ENCODE results near the gene OR52D1. TPM values are rescaled to one million over a fixed set of nuclear protein-coding genes. Genes with fewer than 3 reads are reported as not detected.

Gene OR52D1
- total and polyA plus RNA-seq, 2 of the 8 experiments (the other 6 are each of a cell fraction or from before 2014, with no cell fraction given): not detected

DNA sequence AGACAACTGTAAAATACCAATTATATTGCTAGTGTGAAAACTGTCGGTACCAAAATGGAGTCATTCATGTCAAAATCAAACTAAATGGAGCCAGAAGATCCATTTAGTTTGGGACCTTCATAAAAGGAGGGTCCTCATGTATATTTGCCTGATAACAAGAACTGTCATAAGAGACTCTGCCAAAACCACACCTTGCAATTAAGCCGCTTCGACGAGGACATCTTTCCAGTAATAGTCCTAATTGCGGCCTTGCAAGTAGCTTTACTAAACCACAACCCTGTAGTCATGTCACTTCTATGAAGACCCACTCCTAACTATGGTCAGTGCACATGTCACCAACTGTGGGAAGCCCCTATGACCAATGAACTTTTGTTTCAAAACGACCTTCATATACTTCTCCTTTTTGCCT lies 11.9 kb downstream of the OR52D1 start:
- Histone ChIP-seq H2BK12ac (ENCODE audit: low read depth, low read length) (no peak overlapping the region), H3K14ac (ENCODE audit: insufficient read length) (no peak overlapping the region), H2BK20ac (ENCODE audit: low read length) (no peak overlapping the region), H2BK15ac (ENCODE audit: low read length) (no peak overlapping the region), H4K5ac (ENCODE audit: insufficient read length, low read depth, low read length) (no peak overlapping the region), H2BK120ac (replicated peaks; ENCODE audit: low read depth, low read length) (no peak overlapping the region), H2AFZ (ENCODE audit: low read length) (no peak overlapping the region), H3K56ac (replicated peaks; ENCODE audit: insufficient read length, low read depth, low read length) (no peak overlapping the region), H3K79me2 (ENCODE audit: control insufficient read depth in 1 of 2, insufficient read depth in 2 of 2, low read length in 2 of 2) (no peaks in the 10 kb centered on the region), H3K4me2 (ENCODE audit: insufficient read depth in 1 of 2, low read depth in 2 of 2, low read length in 2 of 2) (no peak overlapping the region), H3K27me3 (replicated peaks in 1 of 4; ENCODE audit: control insufficient read depth in 3 of 4, extremely low read depth in 1 of 4, insufficient read depth in 3 of 4, low read length in 3 of 4) (no peaks in the 10 kb centered on the region), H3K9ac (replicated peaks in 1 of 4; ENCODE audit: extremely low read depth in 1 of 4, low read depth in 3 of 4, low read length in 3 of 4) (no peak overlapping the region), H3K18ac (ENCODE audit: extremely low read depth, low read length) (no peak overlapping the region), H2AK5ac (ENCODE audit: low read depth, low read length) (no peak overlapping the region), H2BK5ac (ENCODE audit: low read depth, low read length) (no peak overlapping the region), H3K4me3 (ENCODE audit: extremely low read depth in 1 of 4, insufficient read depth in 2 of 4, low read depth in 3 of 4, low read length in 4 of 4) (no peak overlapping the region), H4K8ac (ENCODE audit: extremely low read depth, insufficient read depth, low read length) (no peak overlapping the region), H3K23ac (ENCODE audit: insufficient read length) (no peak overlapping the region), H3K9me3 (ENCODE audit: insufficient read depth in 2 of 2, low read depth in 1 of 2, low read length in 1 of 2) (no peaks in the 10 kb centered on the region), H4K20me1 (replicated peaks in 1 of 2; ENCODE audit: control insufficient read depth in 1 of 2, insufficient read depth in 2 of 2, low read length in 2 of 2) (no peaks in the 10 kb centered on the region), H3K79me1 (ENCODE audit: low read depth, low read length) (no peaks in the 10 kb centered on the region), H3K27ac (ENCODE audit: low read depth, low read length) (no peak overlapping the region), H4K91ac (replicated peaks; ENCODE audit: insufficient read length, low read length) (no peak overlapping the region), H3K4me1 (replicated peaks in 1 of 4; ENCODE audit: control insufficient read depth in 3 of 4, insufficient read depth in 4 of 4, low read length in 3 of 4) (no peaks in the 10 kb centered on the region), H3K4ac (replicated peaks; ENCODE audit: insufficient read length, low read depth, low read length) (no peak overlapping the region), H3K23me2 (ENCODE audit: low read depth, low read length) (no peaks in the 10 kb centered on the region), H3K36me3 (ENCODE audit: control insufficient read depth in 2 of 4, insufficient read depth in 4 of 4, low read length in 3 of 4) (no peaks in the 10 kb centered on the region)
- FAIRE-seq (no peak), DNase-seq (ENCODE audit: low read depth in 1 of 2, low spot score in 2 of 2) (no peak)
- CTCF ChIA-PET (ENCODE audit: partially characterized antibody): no interaction called here
- WGBS, 2 experiments (ENCODE audit: extremely low coverage in 1 of 2, insufficient coverage in 1 of 2, insufficient read length in 1 of 2, insufficient replicate concordance in 2 of 2, low coverage in 1 of 2, low lambda C conversion rate in 2 of 2, missing lambda C conversion rate in 1 of 2): 94% methylated on average over 6 of the region's 6 CpGs; no CpG with 5 or more reads in 1 of the 2 experiments
- POLR2A ChIA-PET (ENCODE audit: partially characterized antibody): no interaction called here
- TF ChIP-seq, protein P1, sequence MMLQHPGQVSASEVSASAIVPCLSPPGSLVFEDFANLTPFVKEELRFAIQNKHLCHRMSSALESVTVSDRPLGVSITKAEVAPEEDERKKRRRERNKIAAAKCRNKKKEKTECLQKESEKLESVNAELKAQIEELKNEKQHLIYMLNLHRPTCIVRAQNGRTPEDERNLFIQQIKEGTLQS (IDR thresholded peaks at IDR 0.05; ENCODE audit: insufficient read depth, low read depth, low read length): no peak
- TF ChIP-seq SIRT6 (IDR thresholded peaks at IDR 0.05; ENCODE audit: low read length) (no peak), POLR2A (IDR thresholded peaks at IDR 0.05; ENCODE audit: control extremely low read depth in 1 of 2, low read depth in 2 of 2, low read length in 2 of 2) (no peak), RNF2 (IDR thresholded peaks at IDR 0.05; ENCODE audit: borderline replicate concordance, low read depth, low read length, missing control alignments, poor library complexity, severe bottlenecking) (no peak), ASH2L (IDR thresholded peaks at IDR 0.05; ENCODE audit: low read length) (no peak), EGR1 (IDR thresholded peaks at IDR 0.05; ENCODE audit: borderline replicate concordance, low read depth, low read length) (no peak), EZH2 (IDR thresholded peaks at IDR 0.05; ENCODE audit: low read depth, low read length, severe bottlenecking) (no peak), CEBPB (IDR thresholded peaks at IDR 0.05; ENCODE audit: low read depth, low read length) (no peak), GABPA (IDR thresholded peaks at IDR 0.05; ENCODE audit: borderline replicate concordance, insufficient read depth, low read length) (no peak), RBBP5 (IDR thresholded peaks at IDR 0.05; ENCODE audit: borderline replicate concordance, low read depth, low read length) (no peak), KDM1A (IDR thresholded peaks at IDR 0.05; ENCODE audit: borderline replicate concordance, low read length) (no peak), SIN3A (conservative IDR thresholded peaks at IDR 0.05 in 1 of 2, IDR thresholded peaks at IDR 0.05 in 1 of 2; ENCODE audit: low read depth in 1 of 2, low read length in 2 of 2) (no peak), EP300 (IDR thresholded peaks at IDR 0.05; ENCODE audit: borderline replicate concordance in 1 of 2, low read depth in 2 of 2, low read length in 2 of 2) (no peak)
- TF ChIP-seq, protein P2, sequence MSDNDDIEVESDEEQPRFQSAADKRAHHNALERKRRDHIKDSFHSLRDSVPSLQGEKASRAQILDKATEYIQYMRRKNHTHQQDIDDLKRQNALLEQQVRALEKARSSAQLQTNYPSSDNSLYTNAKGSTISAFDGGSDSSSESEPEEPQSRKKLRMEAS (IDR thresholded peaks at IDR 0.05): no peak
